ENCODE results near the gene MOB1B. TPM values are rescaled to one million over a fixed set of nuclear protein-coding genes. Genes with fewer than 3 reads are reported as not detected.

Gene MOB1B
- total RNA-seq, 1 donor from 2014 or later: 47.4 TPM

GRCh38 chr4:70920592-70920991, 18.4 kb downstream of the MOB1B start:
- TF ChIP-seq CTCF (IDR thresholded peaks at IDR 0.05; ENCODE audit: unreplicated experiment): no peak

GRCh38 chr4:70925418-70925817, 23.2 kb downstream of the MOB1B start:
- peaks cover 5% of the 10 kb centered on the region for H3K9me3 Mint-ChIP-seq (ENCODE audit: low read depth)
- H3K27me3 Mint-ChIP-seq: no peaks in the 10 kb centered on the region
- no peak overlapping the region for H3K4me3 Mint-ChIP-seq (ENCODE audit: low read depth)
- H3K4me1 Mint-ChIP-seq (ENCODE audit: low read depth): peaks cover 20% of the 10 kb centered on the region
- TF ChIP-seq CTCF (IDR thresholded peaks at IDR 0.05; ENCODE audit: unreplicated experiment): no peak
- H3K27ac Mint-ChIP-seq: no peak overlapping the region
- H3K36me3 Mint-ChIP-seq (ENCODE audit: insufficient read depth): peaks cover 12% of the 10 kb centered on the region
- no peak for DNase-seq (ENCODE audit: low spot score, unreplicated experiment)

More at GRCh38 chr4:70920592-70920991, 18.4 kb downstream of the MOB1B start:
- no peak for DNase-seq (ENCODE audit: low spot score, unreplicated experiment)
- no peaks in the 10 kb centered on the region for H3K27me3 Mint-ChIP-seq
- H3K36me3 Mint-ChIP-seq (ENCODE audit: insufficient read depth): peaks cover 24% of the 10 kb centered on the region
- H3K27ac Mint-ChIP-seq: no peak overlapping the region
- no peak overlapping the region for H3K4me3 Mint-ChIP-seq (ENCODE audit: low read depth)
- H3K9me3 Mint-ChIP-seq (ENCODE audit: low read depth): peaks cover 10% of the 10 kb centered on the region
- peaks cover 8% of the 10 kb centered on the region for H3K4me1 Mint-ChIP-seq (ENCODE audit: low read depth)

GRCh38 chr4:70925899-70926635, 23.9 kb downstream of the MOB1B start:
- no peaks in the 10 kb centered on the region for H3K9me3 Mint-ChIP-seq (ENCODE audit: low read depth)
- no peaks in the 10 kb centered on the region for H3K27me3 Mint-ChIP-seq
- no peak for DNase-seq (ENCODE audit: low spot score, unreplicated experiment)
- no peak for TF ChIP-seq CTCF (IDR thresholded peaks at IDR 0.05; ENCODE audit: unreplicated experiment)
- H3K4me1 Mint-ChIP-seq (ENCODE audit: low read depth): peaks cover 21% of the 10 kb centered on the region
- H3K36me3 Mint-ChIP-seq (ENCODE audit: insufficient read depth): peaks cover 8% of the 10 kb centered on the region
- H3K27ac Mint-ChIP-seq: peak overlapping the region; percentile 77
- H3K4me3 Mint-ChIP-seq (ENCODE audit: low read depth): no peak overlapping the region

- peaks cover 3% of the 10 kb centered on the region for H3K36me3 Mint-ChIP-seq (ENCODE audit: insufficient read depth)
- H3K4me1 Mint-ChIP-seq (ENCODE audit: low read depth): peaks cover 15% of the 10 kb centered on the region
- DNase-seq (ENCODE audit: low spot score, unreplicated experiment): no peak
- H3K9me3 Mint-ChIP-seq (ENCODE audit: low read depth): no peaks in the 10 kb centered on the region
- no peak for TF ChIP-seq CTCF (IDR thresholded peaks at IDR 0.05; ENCODE audit: unreplicated experiment)
- peak overlapping the region; percentile 17 for H3K27ac Mint-ChIP-seq
- H3K4me3 Mint-ChIP-seq (ENCODE audit: low read depth): no peak overlapping the region
- H3K27me3 Mint-ChIP-seq: no peaks in the 10 kb centered on the region
Measured at GRCh38 chr4:70927502-70928137, 25.5 kb downstream of the MOB1B start.

- Mint-ChIP-seq H3K27ac (no peak overlapping the region), H3K4me1 (ENCODE audit: low read depth) (peaks cover 13% of the 10 kb centered on the region), H3K27me3 (no peaks in the 10 kb centered on the region), H3K4me3 (ENCODE audit: low read depth) (no peak overlapping the region), H3K36me3 (ENCODE audit: insufficient read depth) (peaks cover 6% of the 10 kb centered on the region), H3K9me3 (ENCODE audit: low read depth) (no peaks in the 10 kb centered on the region)
- no peak for TF ChIP-seq CTCF (IDR thresholded peaks at IDR 0.05; ENCODE audit: unreplicated experiment)
- DNase-seq (ENCODE audit: low spot score, unreplicated experiment): no peak
Measured at GRCh38 chr4:70930530-70931256, 28.5 kb downstream of the MOB1B start.
